H1 (cell line): ENCODE results near the gene RRAD.

ENCODE experiments used
- CHD1 ChIP-seq: IDR thresholded peaks from 2 replicates; pipeline ENCODE4 v1.6.1; 2012; ENCODE audit warnings: low read depth, low read length, improper control_type of control experiment
- EP300 ChIP-seq, 2 experiments: IDR thresholded peaks; 1 replicate in 1 of 2; 2 replicates in 1 of 2; pipeline ENCODE4 v1.6.1; 2011 to 2012; ENCODE audit warnings: low read depth in 2 of 2, low read length in 2 of 2, mild to moderate bottlenecking in 2 of 2, borderline replicate concordance in 1 of 2, inconsistent platforms in 1 of 2, moderate library complexity in 1 of 2
- KDM1A ChIP-seq: fragments of 200-600, 300-600 bp; sonication (generic); IDR thresholded peaks from 2 replicates; pipeline ENCODE4 v1.7.1; 2016; ENCODE audit warnings: mild to moderate bottlenecking, low read length, borderline replicate concordance

- no peak for TF ChIP-seq EP300 (IDR thresholded peaks at IDR 0.05; ENCODE audit: borderline replicate concordance in 1 of 2, low read depth in 2 of 2, low read length in 2 of 2)
- TF ChIP-seq CHD1, result no peak
- TF ChIP-seq KDM1A, result no peak
These were observed 1.7 kb upstream of the RRAD start for GRCh38 chr16:66926961-66927436.
